SH-SY5Y (cell line): ENCODE data around the gene CELSR1.

Experiments
- GATA2 ChIP-seq: IDR thresholded peaks from 2 replicates; pipeline ENCODE4 v1.6.1; 2011; ENCODE audit warnings: mild to moderate bottlenecking, low read depth, low read length
- GATA3 ChIP-seq: IDR thresholded peaks from 2 replicates; pipeline ENCODE4 v1.6.1; 2011; ENCODE audit warnings: low read depth, mild to moderate bottlenecking, low read length, moderate library complexity

DNA sequence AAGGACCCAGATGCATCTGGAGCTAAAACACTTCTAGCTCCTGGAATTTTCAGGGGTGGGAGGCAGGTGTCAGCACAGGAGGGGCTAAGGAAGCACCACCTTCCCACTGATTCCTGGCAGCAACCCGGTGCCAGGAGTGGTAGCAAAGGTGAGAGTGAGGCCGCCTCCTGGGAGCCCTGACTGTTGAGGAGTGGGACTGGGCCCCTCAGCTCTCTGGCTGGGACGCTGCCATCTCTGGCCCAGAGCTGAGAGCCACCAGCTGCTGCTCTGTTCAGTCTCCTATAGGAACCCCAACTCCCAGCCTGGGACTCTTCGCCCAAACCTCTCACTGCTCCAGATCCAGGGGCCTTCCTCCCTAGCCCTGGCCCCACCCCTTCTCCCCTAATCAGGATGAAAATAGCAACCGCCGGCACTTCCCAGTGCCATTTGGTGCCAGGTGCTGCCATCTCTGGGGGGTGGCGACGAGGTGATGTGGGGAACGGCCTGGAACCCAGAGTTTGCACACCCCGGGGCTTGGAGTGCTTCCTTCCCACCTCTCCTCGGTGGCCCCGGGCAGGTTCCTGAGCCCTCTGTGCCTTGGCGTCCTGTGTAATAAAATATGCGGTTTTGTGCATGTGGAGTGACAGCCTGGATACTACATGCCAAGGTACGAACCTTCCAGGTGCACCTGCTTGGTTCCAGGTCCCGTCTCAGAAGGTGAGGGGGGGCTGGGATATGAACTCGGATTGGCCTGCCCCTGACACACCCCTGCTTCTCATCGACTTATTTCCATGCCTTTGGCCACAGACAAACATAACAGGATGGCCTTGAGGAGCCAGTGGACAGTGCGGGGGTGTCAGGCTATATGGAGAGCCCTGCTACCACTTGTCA is 35.7 kb upstream of the CELSR1 start:
- no peak for TF ChIP-seq GATA3
- TF ChIP-seq GATA2, result no peak
